ENCODE results near the gene SORCS2.
"Not testable (repeated sequence)": the region's sequence is repeated elsewhere in the genome, so short reads cannot be mapped to it uniquely, and the experiment has no call there.

The SORCS2 gene

GRCh38 chr4:7571701-7572100, 379.4 kb downstream of the SORCS2 start:
- no peak for DNase-seq

GRCh38 chr4:7572894-7573293, 380.6 kb downstream of the SORCS2 start:
- no peak for DNase-seq

GRCh38 chr4:7573576-7574091, 381.3 kb downstream of the SORCS2 start:
- no peak for DNase-seq

GRCh38 chr4:7574287-7575014, 382.1 kb downstream of the SORCS2 start:
- no peak for DNase-seq

- DNase-seq, result no peak
Measured at GRCh38 chr4:7575426-7575825, 383.1 kb downstream of the SORCS2 start.

GRCh38 chr4:7577361-7578039, 385.2 kb downstream of the SORCS2 start:
- DNase-seq, result not testable (repeated sequence)

GRCh38 chr4:7581477-7581876, 389.1 kb downstream of the SORCS2 start:
- no peak for DNase-seq

GRCh38 chr4:7582313-7583097, 390.2 kb downstream of the SORCS2 start:
- no peak for DNase-seq

GRCh38 chr4:7584098-7584497, 391.8 kb downstream of the SORCS2 start:
- DNase-seq, result no peak

GRCh38 chr4:7584606-7585159, 392.3 kb downstream of the SORCS2 start:
- no peak for DNase-seq

GRCh38 chr4:7585768-7586167, 393.4 kb downstream of the SORCS2 start:
- no peak for DNase-seq

- DNase-seq, result peak; percentile 74 to 77
Measured at GRCh38 chr4:7587433-7588405, 395.4 kb downstream of the SORCS2 start.

- DNase-seq, result no peak
Measured at GRCh38 chr4:7590189-7590588, 397.9 kb downstream of the SORCS2 start.

- DNase-seq, result peak in 1 of 2 experiments; percentile 42
Measured at GRCh38 chr4:7590899-7591298, 398.6 kb downstream of the SORCS2 start.

GRCh38 chr4:7591409-7592053, 399.2 kb downstream of the SORCS2 start:
- DNase-seq, result no peak

- peak in 1 of 2 experiments; percentile 39 for DNase-seq
Measured at GRCh38 chr4:7593646-7594412, 401.5 kb downstream of the SORCS2 start.

GRCh38 chr4:7595934-7596461, 403.7 kb downstream of the SORCS2 start:
- no peak for DNase-seq

GRCh38 chr4:7596918-7597606, 404.7 kb downstream of the SORCS2 start:
- no peak for DNase-seq

GRCh38 chr4:7598939-7599790, 406.8 kb downstream of the SORCS2 start:
- no peak for DNase-seq

Measured in NCI-H524 (cell line).